Measurements from ENCODE around the gene PDZD2.
"Not testable (repeated sequence)": the region's sequence is repeated elsewhere in the genome, so short reads cannot be mapped to it uniquely, and the experiment has no call there.

PDZD2 gene

DNA sequence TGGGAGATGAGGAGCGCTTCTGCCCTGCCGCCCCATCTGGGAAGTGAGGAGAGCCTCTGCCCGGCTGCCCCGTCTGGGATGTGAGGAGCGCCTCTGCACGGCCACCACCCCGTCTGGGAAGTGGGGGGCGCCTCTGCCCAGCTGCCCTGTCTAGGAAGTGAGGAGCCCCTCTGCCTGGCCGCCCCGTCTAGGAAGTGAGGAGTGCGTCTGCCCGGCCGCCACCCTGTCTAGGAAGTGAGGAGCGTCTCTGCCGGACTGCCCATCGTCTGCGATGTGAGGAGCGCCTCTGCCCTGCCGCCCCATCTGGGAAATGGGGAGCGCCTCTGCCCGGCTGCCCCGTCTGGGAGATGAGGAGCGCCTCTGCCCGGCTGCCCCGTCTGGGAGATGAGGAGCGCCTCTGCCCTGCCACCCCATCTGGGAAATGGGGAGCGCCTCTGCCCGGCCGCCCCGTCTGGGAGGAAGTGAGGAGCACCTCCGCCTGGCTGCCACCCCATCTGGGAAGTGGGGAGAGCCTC is 401.3 kb downstream of the PDZD2 start:
- not testable (repeated sequence) for DNase-seq (ENCODE audit: low read depth in 2 of 2)

DNA sequence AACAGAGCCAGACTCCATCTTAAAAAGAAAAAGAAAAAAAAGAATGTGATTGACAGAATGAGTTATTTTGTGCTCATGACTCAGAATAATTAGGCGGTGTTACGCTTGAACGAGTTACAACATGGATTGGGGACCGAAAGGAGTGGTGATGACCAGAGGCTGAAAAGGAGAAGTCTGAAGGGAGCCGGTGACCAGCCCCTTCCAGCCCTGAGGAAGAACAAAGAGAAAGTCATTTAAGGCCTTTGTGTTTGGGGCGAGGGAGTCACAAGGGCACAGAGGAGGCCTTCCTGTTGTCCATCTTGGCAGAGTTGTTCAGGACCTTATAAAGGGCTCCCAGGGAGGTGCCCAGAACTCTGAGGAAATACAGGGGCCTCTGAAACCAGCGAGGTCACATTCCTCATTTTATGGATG is 403.6 kb downstream of the PDZD2 start:
- DNase-seq (ENCODE audit: low read depth in 2 of 2): no peak

DNA sequence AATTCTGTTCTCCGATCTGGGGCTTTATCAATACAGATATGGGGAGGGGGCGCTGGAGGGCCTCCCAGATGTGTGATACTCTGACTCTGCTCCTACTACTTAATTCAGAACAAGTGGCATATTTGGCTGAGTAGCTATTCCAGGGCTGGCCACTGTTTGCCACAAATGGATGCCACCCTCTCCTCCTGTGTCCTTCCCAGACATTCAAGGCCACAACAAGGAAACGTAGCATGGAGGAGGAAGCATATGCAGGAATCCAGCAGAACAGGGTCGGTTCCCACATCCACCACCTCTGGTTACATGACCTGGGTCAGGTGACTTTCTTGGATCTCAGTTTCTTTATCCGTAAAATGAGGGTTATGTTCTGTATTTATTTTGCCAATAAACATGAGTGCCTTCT is 404.2 kb downstream of the PDZD2 start:
- no peak for DNase-seq (ENCODE audit: low read depth in 2 of 2)

DNA sequence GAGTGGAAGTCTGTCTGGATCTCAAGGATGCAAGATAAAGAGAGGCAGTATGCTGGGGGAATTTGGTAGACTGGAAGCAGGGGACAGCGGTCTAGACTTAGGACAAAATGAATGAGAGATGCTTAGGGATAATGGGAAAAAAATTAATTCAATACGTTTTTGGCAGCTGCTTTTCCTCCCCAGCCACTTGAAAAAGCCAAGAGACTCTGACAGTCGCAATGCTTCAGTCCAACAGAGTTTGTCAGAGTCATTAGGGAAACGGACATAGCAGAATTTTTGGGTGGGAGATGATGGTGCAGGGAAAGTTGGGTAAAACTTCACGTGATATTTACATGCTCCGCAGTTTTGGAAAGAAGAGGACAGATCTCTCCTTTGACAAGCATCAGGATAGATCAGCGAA is 405.5 kb downstream of the PDZD2 start:
- no peak for DNase-seq (ENCODE audit: low read depth in 2 of 2)

DNA sequence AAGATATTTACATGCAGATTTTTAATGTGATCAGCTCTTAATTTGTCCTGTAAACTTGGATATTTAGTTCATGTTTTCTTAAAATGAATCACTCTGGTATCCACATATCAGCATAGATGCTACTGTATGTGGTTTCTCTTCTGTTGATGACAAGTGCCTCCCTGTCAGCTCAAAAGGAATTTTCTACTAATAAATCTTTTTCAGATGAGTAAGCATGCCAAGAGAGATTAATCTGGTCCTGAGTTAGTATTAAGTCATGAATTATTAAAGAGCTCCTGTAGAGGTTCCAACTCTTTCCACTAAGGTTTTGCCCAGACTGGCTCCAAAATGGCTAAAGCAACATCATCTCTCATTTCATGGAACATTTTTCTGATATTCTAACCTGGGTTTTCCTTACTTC is 406.0 kb downstream of the PDZD2 start:
- no peak for DNase-seq (ENCODE audit: low read depth in 2 of 2)

DNA sequence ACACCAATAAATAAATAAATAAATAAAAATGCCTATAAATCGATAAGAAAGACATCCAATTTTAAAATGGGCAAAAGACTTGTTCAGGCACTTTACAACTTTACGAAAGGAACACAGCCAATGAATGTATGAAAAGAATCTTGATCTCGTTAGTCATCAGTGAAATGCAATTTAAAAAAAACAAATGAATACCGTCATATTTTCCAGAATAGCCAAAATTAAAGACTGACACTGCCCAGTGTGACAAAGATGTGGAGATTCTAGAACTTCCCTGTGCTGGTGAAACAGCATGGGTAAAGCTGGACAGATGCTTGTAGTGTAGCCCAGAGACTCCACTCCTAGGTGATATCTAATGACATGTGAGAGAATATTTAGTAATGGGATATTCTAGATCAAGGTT is 408.1 kb downstream of the PDZD2 start:
- no peak for DNase-seq (ENCODE audit: low read depth in 2 of 2)

DNA sequence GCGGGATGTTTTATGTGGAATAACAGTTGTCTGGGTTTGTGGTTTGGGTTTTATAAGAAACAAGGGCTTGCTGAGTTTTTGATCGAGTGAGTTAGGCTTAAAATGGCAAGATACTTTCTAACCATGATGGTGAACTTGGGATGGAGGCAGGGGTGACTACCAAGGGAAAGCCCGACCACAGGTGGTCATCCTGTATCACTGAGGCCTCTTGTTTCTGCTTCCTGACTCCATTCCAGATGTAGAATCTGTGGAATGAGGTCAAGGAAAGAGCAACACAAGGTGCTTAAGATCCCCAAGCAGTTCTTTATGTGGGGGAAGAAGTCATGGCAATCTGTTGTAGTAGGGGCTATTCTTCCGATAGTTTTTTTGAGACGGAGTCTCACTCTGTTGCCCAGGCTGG is 412.9 kb downstream of the PDZD2 start:
- no peak for DNase-seq (ENCODE audit: low read depth in 2 of 2)

DNA sequence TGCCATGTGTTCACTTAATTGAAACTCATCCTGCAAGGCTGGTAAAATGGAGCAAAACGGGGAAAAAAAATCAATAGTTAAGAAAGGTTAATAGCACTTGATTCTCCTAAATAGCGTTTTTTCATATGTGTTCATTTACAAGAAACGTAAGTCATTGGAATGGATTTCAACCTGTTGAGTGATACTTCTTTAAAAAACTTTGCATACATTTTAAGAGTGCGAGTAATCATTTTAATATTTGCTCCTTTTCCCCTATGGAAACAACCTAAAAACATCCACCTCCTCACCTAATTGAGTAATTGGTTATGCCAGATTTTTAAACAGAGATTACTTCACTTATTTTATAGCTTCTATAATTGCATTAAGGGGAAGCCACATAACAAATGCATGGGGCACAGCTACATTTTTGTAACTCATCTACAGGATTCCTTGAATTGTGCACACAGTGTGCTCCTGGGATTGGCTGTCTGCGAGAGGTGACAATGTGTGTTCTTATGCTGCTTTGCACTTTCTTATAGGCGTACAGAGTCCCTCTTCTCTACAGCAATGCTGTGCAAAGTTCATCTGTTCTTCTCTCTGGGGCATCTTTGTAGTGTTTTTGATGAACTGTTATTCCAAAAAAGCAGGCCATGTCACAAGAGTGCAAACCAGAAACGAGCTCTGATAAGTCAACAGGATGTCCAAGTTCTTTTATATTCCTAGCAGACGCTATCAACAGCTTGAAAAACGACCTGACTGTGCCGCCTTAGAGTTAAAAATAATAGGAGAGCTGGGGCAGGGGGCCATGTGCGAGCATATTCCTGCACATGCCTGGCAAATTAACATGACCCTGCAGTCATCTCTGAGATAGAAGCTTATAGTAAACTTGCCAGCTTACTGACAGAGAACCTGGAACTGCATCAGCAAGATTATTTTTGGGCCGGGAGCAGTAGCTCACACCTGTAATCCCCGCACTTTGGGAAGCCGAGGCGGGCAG is 417.2 kb downstream of the PDZD2 start:
- DNase-seq (ENCODE audit: low read depth in 2 of 2): no peak

DNA sequence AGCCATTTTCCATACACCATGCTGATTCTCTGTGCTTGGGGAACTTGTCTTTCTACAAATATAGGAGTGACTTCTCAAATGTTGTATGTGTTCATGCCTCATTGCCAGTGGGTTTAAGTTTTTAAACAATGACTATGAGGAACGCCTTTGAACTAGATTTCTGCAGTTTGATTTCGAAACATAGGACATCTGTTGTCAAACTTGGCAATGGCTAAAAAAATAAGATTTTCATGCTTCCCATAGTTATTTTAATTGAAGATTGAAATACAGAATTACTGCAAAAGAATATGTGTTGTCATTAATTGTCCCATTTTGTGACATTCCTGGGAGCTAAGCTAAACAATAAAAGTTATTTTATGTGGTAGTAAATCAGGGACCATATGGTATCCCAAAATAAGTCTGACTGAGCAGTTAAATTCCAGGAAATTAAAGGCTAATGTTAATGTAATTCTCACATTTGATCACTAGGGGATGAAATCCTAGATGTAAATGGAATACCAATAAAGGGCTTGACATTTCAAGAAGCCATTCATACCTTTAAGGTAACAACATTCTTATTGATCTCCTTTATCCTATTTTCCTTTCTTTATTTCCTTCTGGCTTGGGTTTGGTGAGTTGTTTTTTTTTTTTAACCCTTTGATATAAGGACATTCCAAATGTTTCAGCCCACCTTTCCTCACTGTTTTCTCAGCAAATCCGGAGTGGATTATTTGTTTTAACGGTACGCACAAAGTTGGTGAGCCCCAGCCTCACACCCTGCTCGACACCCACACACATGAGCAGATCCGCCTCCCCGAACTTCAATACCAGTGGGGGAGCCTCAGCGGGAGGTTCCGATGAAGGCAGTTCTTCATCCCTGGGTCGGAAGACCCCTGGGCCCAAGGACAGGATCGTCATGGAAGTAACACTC is 418.5 kb downstream of the PDZD2 start:
- no peak for DNase-seq (ENCODE audit: low read depth in 2 of 2)

DNA sequence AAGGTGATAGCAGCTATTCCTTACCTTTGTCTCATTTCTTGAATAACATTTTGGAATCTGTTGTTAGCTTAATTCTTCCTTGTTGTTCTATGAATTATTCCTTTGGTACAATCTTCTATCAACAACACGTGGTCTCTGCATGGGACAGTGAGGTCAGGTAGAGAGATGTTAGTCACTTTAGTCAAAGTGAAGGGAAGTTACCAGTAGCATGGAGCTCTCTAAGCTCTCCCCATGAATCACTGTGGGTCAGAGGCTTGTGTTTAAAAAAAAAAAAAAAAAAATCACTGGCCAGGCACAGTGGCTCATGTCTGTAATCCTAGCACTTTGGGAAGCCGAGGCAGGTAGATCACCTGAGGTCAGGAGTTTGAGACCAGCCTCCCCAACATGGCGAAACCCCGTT is 419.2 kb downstream of the PDZD2 start:
- no peak for DNase-seq (ENCODE audit: low read depth in 2 of 2)

DNA sequence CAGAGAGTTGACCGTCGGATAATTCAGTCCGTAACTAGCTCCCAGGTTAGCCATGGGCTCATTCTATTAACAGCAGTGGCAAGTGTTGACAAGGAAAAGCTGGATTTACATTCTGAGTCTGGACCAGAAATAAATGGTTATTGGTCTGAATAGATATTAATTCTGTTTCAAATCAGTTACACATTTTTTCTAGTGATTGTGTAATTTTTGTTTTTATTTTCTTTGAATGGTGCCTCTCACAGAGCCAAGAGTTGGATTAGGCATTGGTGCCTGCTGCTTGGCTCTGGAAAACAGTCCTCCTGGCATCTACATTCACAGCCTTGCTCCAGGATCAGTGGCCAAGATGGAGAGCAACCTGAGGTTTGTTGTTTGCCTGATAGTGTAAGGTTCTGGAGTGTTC is 420.1 kb downstream of the PDZD2 start:
- DNase-seq (ENCODE audit: low read depth in 2 of 2): no peak

DNA sequence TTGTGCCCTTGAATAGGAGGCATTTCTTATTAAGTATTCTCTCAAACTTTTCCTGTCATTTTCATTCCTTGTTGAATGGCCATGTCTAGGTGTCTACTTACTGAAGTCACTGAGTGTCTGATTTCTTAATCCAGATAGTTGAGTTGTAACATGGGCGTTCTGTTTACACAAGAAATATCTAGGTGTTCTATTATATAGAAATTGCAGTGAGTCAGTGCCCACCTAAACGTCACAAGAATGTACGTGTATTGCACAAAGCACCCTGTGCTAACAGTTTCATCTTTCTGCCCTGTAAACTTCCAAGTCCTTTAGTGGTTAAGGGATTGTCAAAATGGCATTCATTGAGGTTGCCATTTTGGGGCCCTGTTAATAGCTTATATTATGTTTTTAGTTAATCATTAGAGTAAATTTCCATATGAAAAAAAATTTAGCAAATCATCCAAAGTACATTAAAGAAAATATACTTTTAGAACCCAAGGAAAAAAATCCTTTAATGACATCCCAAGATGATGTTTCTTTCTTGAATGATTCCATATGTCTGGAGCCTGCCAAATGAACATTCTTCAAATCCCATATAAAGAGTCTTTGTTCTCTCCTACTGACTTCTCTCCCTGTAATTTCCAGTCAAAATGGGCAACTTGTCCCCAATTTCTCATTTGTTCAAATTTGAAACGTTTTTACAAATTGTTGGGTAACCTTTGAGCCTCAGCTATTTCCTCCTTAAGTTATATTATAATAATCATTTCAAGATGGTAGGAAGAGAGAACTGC is 421.0 kb downstream of the PDZD2 start:
- DNase-seq (ENCODE audit: low read depth in 2 of 2): no peak

DNA sequence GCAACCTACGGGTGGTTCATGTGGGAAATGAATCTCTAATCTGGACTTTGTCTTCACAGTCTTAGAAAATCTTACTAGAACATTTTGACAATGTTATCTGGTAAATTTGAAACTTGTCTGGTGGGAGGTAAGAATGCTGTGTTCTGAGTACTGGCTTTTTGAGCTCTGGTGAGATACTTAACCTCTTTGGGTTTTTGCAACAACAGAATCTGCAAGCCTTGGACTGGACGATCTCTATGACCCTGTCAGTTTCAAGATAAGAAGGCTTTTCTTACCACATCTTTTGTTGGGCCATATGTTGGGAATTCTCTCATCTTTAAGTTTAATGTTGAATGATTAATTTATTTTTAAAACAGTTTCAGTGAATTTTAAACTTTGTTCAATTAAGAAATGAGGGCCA is 422.3 kb downstream of the PDZD2 start:
- DNase-seq (ENCODE audit: low read depth in 2 of 2): no peak

DNA sequence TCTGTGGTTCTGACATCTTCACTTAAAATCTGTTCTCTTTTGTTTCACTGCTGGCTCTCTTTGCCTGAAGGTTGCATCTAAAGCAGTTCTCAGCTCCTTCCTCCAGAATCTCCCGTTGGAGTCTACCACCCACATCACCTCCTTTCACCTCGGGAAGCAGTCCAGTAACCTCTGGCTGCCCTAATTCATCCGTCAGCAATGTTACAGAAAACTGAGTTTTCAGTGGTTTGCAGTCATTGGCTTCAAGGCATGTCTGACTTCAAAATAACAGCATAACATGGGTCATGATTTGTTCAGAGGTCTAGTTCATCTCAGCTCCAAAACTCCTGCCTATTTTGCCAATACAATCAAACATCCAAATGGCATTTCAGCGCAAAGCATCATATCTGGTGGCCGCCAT is 427.5 kb downstream of the PDZD2 start:
- DNase-seq (ENCODE audit: low read depth in 2 of 2): no peak

DNA sequence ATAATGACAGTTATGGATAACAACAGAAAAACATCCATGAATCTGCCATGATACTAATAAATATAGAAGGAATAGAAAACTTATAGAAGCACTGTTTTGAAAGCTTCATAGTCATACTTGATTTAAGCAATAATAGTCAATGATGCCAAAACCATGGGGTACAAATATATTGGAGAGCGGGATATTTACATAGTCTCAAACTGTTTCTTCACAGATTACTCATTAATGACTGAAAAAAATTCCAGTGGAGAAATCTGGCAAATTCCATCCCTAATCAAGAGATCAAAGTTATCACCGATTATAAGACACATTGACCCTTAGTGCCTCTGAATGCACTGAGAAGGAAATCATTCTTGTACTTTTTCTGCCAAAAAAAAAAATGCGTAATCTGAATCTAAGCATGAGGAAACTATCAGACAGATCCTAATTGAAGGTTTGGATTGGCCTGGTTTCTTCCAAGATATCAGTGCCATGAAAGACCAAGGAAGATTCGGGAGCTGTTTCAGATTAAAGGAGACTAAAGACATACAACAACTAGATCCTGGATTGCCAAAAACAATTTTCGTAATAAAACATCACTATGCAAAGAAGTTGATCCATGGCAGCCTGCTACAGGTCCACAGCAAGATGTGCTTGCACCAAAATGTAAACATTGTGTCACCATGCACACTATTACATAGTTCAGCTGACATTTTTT is 429.0 kb downstream of the PDZD2 start:
- DNase-seq (ENCODE audit: low read depth in 2 of 2): no peak

DNA sequence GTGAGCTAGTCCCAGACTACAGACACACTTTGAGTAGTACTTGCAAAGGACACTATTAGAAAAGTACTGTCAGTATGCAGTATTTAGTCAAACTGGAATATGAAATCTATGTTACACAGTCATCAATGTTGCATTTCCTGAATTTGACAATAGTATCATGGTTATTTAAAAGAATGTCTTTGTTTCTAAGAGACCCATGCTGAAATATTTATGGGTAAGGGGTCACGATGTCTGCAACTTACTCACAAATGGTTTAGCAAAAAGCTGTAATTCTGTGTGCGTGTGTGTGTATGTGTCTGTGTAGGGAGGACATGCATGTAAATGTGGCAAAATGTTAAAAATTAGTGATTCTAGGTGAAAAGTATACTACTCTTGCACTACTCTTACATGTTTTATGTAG is 429.6 kb downstream of the PDZD2 start:
- no peak for DNase-seq (ENCODE audit: low read depth in 2 of 2)

DNA sequence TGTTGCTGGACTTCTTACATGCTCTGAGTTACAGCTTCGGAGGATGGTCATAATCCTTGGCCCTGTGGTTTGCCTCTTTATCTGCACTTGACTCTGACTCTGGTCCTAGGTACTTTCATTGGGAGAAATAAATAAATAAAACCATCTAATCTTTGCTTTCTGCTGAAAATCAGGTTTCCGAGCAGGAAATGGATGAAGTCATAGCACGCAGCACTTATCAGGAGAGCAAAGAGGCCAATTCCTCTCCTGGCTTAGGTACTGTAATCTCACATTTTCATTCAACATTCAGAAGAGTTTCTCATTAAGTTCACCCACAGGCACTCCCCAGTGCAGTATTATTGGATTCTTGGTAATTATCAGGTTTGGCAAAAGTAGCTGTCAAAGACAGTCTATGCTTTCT is 430.5 kb downstream of the PDZD2 start:
- no peak for DNase-seq (ENCODE audit: low read depth in 2 of 2)

DNA sequence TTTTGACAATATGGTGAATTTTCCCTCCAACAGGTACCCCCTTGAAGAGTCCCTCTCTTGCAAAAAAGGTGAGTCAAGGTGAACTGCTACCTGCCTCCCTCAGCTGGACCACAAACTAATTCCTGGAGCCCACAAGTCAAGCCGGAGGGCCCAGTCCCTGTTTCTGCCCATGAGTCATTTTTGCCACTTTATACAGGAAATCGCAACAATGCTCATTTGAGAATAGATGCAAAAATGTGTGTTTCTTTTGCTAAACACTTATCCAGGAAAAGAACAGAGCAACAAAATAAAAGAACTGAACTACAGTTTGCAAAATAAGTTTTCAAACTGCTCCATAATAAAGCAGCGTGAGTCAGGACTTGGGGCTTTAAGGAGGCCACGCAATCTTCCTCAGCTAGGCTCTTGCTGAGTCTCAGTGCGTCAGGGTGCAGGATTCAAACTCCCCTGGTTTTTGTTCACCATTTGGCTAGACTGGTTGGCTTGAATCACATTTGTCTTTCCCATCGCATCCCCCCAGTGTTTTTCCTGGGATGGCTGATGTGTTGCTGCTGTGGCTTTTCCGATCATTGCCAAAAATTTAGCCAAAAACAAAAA is 432.5 kb downstream of the PDZD2 start:
- no peak for DNase-seq (ENCODE audit: low read depth in 2 of 2)

DNA sequence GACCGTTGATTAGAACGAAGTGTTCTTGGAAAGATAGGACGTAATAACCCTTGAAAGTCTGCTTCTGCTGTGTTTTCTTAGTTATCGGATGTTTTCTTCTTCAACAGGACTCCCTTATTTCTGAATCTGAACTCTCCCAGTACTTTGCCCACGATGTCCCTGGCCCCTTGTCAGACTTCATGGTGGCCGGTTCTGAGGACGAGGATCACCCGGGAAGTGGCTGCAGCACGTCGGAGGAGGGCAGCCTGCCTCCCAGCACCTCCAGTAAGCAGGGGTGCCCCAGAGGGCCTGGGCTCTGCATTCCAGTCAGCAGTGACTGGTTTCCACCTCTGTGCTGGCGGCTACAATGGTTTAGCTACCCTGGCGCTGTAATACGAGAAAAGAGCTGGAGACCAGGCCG is 433.1 kb downstream of the PDZD2 start:
- no peak for DNase-seq (ENCODE audit: low read depth in 2 of 2)

DNA sequence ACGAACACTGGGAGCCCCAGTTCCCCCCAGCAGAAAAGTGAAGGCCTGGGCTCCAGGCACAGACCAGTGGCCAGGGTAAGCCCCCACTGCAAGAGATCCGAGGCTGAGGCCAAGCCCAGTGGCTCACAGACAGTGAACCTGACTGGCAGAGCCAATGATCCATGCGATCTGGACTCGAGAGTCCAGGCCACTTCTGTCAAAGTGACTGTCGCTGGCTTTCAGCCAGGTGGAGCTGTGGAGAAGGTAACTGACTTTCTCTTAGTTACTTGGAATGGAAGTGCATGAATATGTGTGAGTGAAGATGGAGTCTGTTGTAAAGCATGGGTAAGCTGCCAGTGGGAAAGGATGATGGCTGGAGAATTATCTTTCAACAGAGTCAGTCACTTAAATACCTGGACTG is 435.5 kb downstream of the PDZD2 start:
- no peak for DNase-seq (ENCODE audit: low read depth in 2 of 2)
